ENCODE data around the gene GALNT18.

Gene GALNT18

GRCh38 chr11:11588243-11588642 is 33.6 kb downstream of the GALNT18 start:
- no peak overlapping the region for H3K4me3 ChIP-seq (ENCODE audit: low read length)
- TF ChIP-seq ZNF274 (IDR thresholded peaks at IDR 0.05; ENCODE audit: low read depth, low read length), result no peak

DNA sequence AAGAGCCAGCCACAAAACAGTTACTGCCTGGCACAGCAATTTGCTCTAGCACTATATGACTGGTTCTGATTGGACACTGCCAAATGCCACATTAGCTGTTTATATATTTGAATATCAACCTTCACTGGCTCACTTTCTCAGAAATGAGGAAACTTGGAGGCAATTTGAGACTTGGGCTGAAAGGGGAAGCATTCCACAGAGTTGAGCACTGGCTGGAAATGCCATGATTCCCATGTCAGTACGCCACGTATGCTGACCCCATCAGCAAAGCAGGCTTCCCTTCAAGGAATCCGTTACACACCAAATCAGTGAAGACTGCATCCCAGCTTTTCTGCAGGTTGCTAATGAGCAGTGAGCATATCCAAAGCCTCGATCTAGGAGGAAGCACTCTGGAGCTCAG is 34.7 kb downstream of the GALNT18 start:
- no peak overlapping the region for H3K4me3 ChIP-seq (ENCODE audit: low read length)
- no peak for TF ChIP-seq ZNF274 (IDR thresholded peaks at IDR 0.05; ENCODE audit: low read depth, low read length)

GRCh38 chr11:11586465-11586864 is 35.3 kb downstream of the GALNT18 start:
- no peak for TF ChIP-seq ZNF274 (IDR thresholded peaks at IDR 0.05; ENCODE audit: low read depth, low read length)

DNA sequence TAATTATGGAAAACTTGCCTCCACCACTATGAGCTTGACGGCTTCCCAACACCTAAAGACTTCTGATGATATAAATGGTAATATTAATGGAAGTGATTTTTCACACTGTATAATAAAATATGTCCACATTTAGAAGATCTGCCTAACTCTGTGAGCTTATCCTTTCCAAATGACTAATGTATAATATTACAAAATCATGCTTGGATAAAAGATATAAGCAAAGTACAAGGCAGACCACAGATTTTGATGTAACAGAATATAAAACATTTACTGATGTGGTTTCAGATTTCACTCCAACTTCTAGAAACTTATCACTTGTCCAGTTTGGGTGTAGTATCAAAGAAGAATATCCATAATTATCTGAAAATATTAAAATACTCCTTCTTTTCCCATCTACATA is 36.9 kb downstream of the GALNT18 start:
- no peak for TF ChIP-seq ZNF274 (IDR thresholded peaks at IDR 0.05; ENCODE audit: low read depth, low read length)

More at GRCh38 chr11:11586465-11586864, 35.3 kb downstream of the GALNT18 start:
- H3K4me3 ChIP-seq (ENCODE audit: low read length), result no peak overlapping the region

DNA sequence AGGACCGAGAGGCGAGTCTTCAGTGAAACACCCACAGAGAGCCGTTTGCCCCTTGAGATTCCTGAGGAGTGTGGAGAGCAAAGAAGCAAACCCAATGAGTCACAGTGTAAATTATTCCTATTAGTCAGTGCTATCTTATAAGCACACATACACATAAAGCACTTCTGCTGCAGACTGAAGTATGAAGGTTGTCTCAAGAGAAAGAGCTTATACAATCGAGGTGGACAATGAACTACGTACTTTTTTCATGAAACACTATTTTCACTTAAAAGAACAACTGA is 37.3 kb downstream of the GALNT18 start:
- no peak for TF ChIP-seq ZNF274 (IDR thresholded peaks at IDR 0.05; ENCODE audit: low read depth, low read length)
- H3K4me3 ChIP-seq (ENCODE audit: low read length), result no peak overlapping the region

More for the DNA sequence above, 36.9 kb downstream of the GALNT18 start:
- no peak overlapping the region for H3K4me3 ChIP-seq (ENCODE audit: low read length)

DNA sequence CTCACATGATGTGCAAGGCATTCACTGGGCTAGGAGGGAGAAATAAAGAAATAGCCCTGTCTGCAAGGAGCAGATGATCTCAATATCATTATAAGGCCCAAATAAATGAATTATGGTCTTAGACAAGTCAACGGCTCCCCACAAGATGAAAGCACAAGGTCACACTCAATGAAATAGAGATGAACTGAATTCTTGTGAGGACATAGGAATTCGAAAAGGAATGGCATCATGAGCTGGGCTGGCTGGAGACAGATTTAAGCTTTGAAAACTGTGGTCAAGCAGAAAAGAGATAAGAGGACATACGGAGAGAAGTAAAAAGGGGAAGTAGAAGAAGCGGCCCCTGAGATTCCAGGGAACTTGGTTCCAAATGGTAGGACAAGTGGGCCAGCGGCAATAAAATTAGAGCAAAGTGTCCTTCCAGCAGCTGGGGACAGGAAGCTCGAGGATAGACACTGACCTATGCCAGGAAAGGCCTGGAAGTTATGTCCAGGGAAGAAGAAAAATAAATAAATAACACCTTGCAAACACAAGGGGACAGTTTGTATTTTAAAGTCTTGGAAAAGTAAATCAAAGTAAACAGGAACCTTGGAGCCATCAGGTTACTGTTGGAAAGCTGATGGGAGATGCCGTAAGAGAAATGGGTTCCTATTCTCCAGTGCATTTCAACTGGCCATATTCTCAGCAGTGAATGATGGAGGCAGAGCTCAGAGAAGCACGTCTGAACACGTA is 37.8 kb downstream of the GALNT18 start:
- no peak for TF ChIP-seq ZNF274 (IDR thresholded peaks at IDR 0.05; ENCODE audit: low read depth, low read length)
- no peak overlapping the region for H3K4me3 ChIP-seq (ENCODE audit: low read length)

GRCh38 chr11:11582011-11582701 is 39.6 kb downstream of the GALNT18 start:
- H3K4me3 ChIP-seq (ENCODE audit: low read length), result no peak overlapping the region
- TF ChIP-seq ZNF274 (IDR thresholded peaks at IDR 0.05; ENCODE audit: low read depth, low read length), result no peak

GRCh38 chr11:11581481-11581880 is 40.3 kb downstream of the GALNT18 start:
- no peak for TF ChIP-seq ZNF274 (IDR thresholded peaks at IDR 0.05; ENCODE audit: low read depth, low read length)

GRCh38 chr11:11580841-11581411 is 40.9 kb downstream of the GALNT18 start:
- no peak for TF ChIP-seq ZNF274 (IDR thresholded peaks at IDR 0.05; ENCODE audit: low read depth, low read length)
- no peak overlapping the region for H3K4me3 ChIP-seq (ENCODE audit: low read length)

More at GRCh38 chr11:11581481-11581880, 40.3 kb downstream of the GALNT18 start:
- no peak overlapping the region for H3K4me3 ChIP-seq (ENCODE audit: low read length)

GRCh38 chr11:11580012-11580411 is 41.8 kb downstream of the GALNT18 start:
- no peak for TF ChIP-seq ZNF274 (IDR thresholded peaks at IDR 0.05; ENCODE audit: low read depth, low read length)
- no peak overlapping the region for H3K4me3 ChIP-seq (ENCODE audit: low read length)

GRCh38 chr11:11579012-11579988 is 42.5 kb downstream of the GALNT18 start:
- TF ChIP-seq ZNF274 (IDR thresholded peaks at IDR 0.05; ENCODE audit: low read depth, low read length), result no peak
- no peak overlapping the region for H3K4me3 ChIP-seq (ENCODE audit: low read length)

DNA sequence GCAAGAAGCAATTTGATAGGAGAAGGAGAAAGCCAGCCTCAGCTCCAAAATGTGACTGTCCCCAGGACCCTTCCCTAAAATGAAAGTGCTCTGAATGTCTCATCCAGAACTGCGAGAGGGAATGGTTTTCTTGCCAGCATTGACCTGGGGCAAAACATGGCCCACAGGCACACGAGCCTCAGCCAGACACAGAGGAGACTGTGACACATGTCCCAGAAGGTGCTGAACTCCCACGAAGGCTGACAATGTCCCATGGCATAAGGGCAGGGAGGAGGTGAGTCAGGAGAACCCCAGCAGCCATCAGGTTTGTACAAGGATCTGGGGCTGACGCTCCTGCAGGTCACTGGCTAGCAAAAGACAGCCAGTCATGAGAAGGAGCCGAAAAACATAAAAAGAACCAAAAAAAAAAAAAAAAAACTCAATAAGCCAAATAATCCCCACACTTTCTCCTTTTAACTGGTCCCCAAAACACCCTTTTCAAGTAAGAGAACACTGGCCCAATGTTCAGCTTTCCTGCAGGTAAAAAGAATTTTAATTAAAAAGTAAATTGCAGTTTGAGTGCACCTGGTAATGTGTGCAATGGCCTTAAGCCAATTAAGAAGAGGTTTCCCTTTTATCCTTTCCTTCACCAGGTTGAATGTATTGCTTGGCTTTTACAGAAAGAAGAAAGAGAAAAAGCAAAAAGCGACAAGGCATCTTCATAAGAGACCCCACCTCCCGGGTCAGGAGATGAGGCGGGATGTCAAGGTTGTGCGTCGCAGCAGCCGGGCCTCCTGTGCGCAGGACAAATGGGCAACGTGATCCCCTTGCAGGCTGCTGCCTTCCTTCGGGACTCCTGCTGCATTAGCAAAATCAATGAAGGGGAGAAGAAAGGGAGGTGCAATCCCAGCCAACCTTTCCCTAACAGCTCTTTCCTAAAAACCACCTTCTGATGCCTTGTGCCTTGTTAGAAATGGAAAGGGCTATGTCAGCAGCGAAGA is 43.6 kb downstream of the GALNT18 start:
- H3K4me3 ChIP-seq (ENCODE audit: low read length), result no peak overlapping the region
- no peak for TF ChIP-seq ZNF274 (IDR thresholded peaks at IDR 0.05; ENCODE audit: low read depth, low read length)

- TF ChIP-seq ZNF274 (IDR thresholded peaks at IDR 0.05; ENCODE audit: low read depth, low read length), result no peak
- H3K4me3 ChIP-seq (ENCODE audit: low read length), result no peak overlapping the region
Observed at GRCh38 chr11:11577251-11577855, 44.5 kb downstream of the GALNT18 start.
